NCI-H187 (cell line): ENCODE measurements around the gene ZYX.
"Not testable (repeated sequence)": the region's sequence is repeated elsewhere in the genome, so short reads cannot be mapped to it uniquely, and the experiment has no call there.

ENCODE experiments used
- DNase-seq, 2 experiments: peaks; one replicate each; lab custom pipeline; 2025; lab: John Stamatoyannopoulos, UW

ZYX gene

DNA sequence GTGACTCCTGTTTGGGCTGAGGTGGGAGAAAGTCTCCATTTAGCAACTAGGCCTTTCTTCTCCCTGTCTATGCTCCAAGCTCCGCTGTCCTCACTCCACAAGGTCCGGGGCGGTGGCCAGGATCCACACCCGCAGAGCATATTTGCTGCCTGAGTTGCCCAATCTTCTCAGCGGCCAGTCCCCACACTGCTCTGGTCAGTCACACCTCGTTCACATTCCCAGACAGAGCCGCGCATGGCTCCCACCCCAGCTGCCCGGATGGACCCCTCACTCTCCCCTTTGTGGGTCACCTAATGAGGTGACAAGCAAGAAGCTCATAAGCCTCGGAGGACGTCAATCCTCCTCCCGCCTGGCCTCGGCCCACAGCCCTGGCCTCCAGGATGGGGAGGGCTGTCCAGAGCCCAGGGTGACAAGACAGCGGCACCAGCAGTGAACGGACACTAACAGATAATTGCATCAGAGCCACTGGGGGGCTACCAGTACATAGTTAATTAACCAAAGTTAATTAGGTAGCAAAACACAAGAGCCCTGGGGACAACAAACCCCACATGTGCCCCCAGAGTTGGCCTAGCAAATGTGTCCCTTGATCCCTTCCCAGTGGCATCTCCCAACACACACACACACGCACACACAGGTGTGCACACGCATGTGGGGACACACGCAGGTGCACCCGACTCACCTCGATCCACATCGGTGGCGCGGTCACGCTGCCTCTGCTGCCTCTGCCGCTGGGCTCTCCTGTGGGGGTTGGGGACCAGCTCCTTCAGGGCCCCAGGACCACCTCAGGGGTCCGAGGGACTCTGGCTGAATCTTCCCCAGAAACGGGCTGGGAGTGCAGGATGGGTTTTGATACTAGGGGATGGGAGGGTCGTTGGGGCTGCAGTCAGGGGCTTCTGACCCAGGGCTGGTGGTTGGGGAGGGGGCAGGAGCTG lies 15.7 kb downstream of the ZYX start:
- no peak for DNase-seq

GRCh38 chr7:143397710-143398530 lies 16.8 kb downstream of the ZYX start:
- DNase-seq, result no peak

DNA sequence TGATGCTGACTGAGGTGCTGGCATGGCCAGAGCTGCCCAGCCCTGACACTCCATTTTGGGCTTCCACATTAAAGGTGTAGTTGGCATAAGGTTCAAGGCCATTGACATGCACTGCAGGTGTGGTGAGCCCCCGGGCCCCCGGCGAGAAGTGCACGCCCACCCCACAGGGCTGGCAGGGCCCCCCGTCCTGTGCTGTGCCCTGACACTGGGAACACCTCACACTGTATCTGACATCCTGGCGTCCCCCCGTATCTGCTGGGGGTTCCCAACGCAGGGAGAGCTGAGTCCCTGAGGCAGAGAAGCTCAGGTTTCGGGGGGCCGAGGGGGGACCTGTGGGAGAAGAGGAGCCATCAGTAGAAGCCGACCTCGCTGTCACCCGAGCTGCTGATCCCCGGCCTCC lies 17.5 kb downstream of the ZYX start:
- no peak for DNase-seq

- DNase-seq, result no peak
Measured at GRCh38 chr7:143399151-143399550, 18.0 kb downstream of the ZYX start.

GRCh38 chr7:143399642-143400041 lies 18.5 kb downstream of the ZYX start:
- no peak for DNase-seq

DNA sequence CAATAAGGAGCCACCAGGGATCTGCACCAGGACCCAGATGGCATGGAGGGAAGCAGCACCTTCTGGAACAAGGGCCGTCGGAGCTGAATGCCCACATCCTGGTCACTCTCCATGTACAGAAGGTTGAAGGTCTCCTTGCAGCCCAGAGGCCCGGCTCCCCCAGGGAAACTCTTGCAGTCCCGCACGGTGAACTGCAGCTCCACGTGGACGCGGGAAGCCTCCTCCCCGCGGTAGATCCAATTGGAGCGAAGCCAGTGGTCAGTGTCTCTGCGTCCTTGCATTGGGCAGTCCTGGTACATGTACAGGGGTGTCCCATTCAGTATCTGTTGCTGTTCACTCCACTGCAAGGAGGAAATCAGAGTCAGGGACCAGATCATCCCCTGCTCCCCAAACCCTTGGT lies 20.1 kb downstream of the ZYX start:
- DNase-seq, result no peak

- not testable (repeated sequence) for DNase-seq
Measured at GRCh38 chr7:143402233-143402632, 21.1 kb downstream of the ZYX start.

- no peak for DNase-seq
Measured at GRCh38 chr7:143405173-143406001, 24.2 kb downstream of the ZYX start.

DNA sequence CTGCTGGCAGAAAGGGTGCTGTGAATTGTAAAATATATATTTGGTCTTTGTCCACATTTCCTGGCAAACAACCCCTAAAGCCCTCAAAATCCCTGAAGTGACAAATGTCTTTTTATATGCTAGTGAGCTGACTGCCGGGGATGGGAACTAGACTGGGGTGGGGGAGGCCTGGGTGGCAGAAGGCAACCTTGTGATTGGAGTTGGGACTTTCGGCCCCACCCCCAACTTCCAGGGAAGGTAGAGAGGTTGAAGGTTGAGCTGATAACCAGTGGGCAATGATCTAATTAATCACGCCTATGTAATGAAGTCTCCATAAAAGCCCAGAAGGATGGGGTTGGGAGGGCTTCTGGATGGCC lies 24.8 kb downstream of the ZYX start:
- DNase-seq, result no peak

- no peak for DNase-seq
Measured at GRCh38 chr7:143407287-143408251, 26.4 kb downstream of the ZYX start.

GRCh38 chr7:143408252-143408685 lies 27.1 kb downstream of the ZYX start:
- no peak for DNase-seq

DNA sequence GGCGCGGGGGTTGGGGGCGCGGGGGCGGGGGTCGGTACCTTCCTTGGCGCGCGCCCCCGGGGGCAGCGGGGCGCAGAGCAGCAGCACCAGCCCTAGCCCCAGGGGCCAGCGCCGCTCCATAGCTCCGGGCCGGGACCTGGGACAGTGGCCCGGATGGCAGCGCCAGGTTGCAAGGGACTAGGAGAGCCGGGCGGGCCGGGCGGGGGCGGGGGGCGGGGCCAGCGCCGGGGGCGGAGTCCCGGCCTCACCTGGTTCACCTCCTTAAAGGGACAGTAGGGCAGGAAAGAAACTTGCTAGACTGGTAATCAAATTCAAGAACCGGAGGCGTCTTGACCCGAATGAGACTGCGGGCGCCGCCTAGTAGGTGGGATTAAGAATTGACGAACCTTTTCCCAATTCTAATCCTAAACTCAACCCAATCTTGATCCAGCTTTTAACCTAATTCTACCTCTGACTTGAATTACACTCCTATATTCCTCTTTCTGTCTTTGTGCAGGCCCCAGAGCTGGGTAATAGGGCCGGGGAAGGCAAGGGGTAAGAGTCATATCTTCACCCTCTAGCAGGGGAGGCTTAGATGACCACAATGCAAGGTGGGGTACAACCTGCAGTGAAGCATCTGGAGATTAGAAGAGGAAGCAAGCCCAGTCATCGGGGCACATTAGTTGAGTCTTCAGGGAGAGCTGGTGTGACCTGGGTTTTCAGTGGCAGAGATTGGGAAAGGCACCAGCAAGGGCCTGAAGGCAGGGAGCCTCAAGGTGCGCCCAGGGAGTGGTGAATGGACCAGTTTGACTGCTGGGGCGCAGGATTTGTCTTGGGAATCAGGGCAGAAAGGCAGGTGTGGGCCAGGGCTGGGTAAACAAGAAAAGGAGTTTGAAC lies 27.8 kb downstream of the ZYX start, which contains the start of gene EPHA1:
Gene EPHA1 (minus strand): TSS at position 171 of the 876 bp plus-strand sequence. CDS start 51 bp downstream, at position 120.
- DNase-seq, result no peak

GRCh38 chr7:143410521-143411004 lies 29.4 kb downstream of the ZYX start:
- no peak for DNase-seq

- DNase-seq, result no peak
Measured at GRCh38 chr7:143411976-143412708, 31.0 kb downstream of the ZYX start.

- no peak for DNase-seq
Measured at GRCh38 chr7:143413123-143413522, 32.0 kb downstream of the ZYX start.

GRCh38 chr7:143415209-143415608 lies 34.1 kb downstream of the ZYX start:
- not testable (repeated sequence) for DNase-seq

GRCh38 chr7:143415742-143416397 lies 34.7 kb downstream of the ZYX start:
- no peak for DNase-seq

DNA sequence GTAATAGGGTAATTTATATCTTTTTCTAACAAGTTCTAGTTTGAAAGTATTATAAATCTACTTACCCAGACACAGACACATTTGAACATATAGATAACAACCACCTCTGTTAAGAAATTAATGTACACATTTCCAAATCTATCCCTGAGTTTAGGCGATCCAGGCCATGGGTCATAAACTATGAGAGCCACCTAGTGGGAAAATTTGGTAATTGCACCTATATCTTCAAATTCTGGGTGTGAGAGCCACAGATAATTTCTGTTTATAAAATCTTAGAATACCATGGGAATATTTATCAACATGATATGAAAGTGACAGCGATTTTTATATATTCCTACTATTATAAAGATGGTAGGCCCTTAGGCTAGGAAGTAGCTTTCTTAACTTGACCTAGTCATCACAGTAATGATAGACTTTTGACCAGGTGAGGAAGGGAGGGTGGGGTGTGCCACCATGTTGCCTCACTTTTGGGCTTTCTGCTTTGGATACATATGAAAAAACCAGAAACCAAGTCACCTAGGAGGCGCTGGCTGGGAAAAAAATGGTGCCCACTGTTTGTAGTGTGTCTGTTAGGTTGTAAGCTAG lies 35.5 kb downstream of the ZYX start:
- no peak for DNase-seq
